Activated CD8-positive, alpha-beta memory T cell treated with anti-CD3 and anti-CD28 coated beads for 48 hours (primary cell): ENCODE measurements around the gene NEDD9.
A peak's percentile ranks its signal among the peaks of the same experiment; 100 is the strongest.

Source experiments
- DNase-seq, 3 experiments: peaks; one replicate each; pipeline ENCODE4 v3.0.0-alpha.2; 2020; ENCODE audit warnings: low read depth in 2 of 3, low spot score in 2 of 3

NEDD9 gene

GRCh38 chr6:11146117-11146826 lies 86.2 kb downstream of the NEDD9 start:
- no peak for DNase-seq

GRCh38 chr6:11144393-11144851 lies 88.0 kb downstream of the NEDD9 start:
- peak; percentile 28 to 44 (median 40) for DNase-seq

- DNase-seq, result no peak
Observed at GRCh38 chr6:11143394-11144371, 88.8 kb downstream of the NEDD9 start.

GRCh38 chr6:11142296-11143027 lies 90.0 kb downstream of the NEDD9 start:
- DNase-seq, result no peak

- no peak for DNase-seq
Observed at GRCh38 chr6:11141295-11141694, 91.2 kb downstream of the NEDD9 start.

GRCh38 chr6:11140056-11140455 lies 92.4 kb downstream of the NEDD9 start:
- no peak for DNase-seq

- DNase-seq, result no peak
Observed at GRCh38 chr6:11139051-11139960, 93.2 kb downstream of the NEDD9 start.

- DNase-seq, result no peak
Observed at GRCh38 chr6:11136809-11137208, 95.7 kb downstream of the NEDD9 start.
